GM06990 (cell line): ENCODE data around the gene RHEB.
A peak's percentile ranks its signal among the peaks of the same experiment; 100 is the strongest.

Source experiments
- DNase-seq: peaks from one replicate; pipeline ENCODE4 v3.0.0-alpha.2; 2011; ENCODE audit not compliant: insufficient read length; ENCODE audit errors: extremely low read depth
- H3K27me3 ChIP-seq: replicated peaks from 2 replicates; pipeline ENCODE4 v1.6.0; 2011; ENCODE audit warnings: low read length; ENCODE audit not compliant: control insufficient read depth, insufficient read depth
- H3K36me3 ChIP-seq: 2 replicates; pipeline ENCODE4 v1.5.1; 2011; ENCODE audit warnings: low read length; ENCODE audit not compliant: control insufficient read depth, insufficient read depth
- H3K4me3 ChIP-seq: replicated peaks from 2 replicates; pipeline ENCODE4 v1.5.1; 2011; ENCODE audit warnings: low read depth, mild to moderate bottlenecking, control low read depth, low read length
- CTCF ChIP-seq: IDR thresholded peaks from 2 replicates; pipeline ENCODE4 v1.5.1; 2011; ENCODE audit warnings: low read length, control low read depth, mild to moderate bottlenecking, inconsistent platforms; ENCODE audit not compliant: insufficient read depth, poor library complexity, severe bottlenecking

Gene RHEB

GRCh38 chr7:151511270-151511669, 8.4 kb downstream of the RHEB start:
- TF ChIP-seq CTCF: no peak
- Histone ChIP-seq H3K36me3 (no peaks in the 10 kb centered on the region), H3K4me3 (no peak overlapping the region), H3K27me3 (no peaks in the 10 kb centered on the region)
- no peak for DNase-seq

- Histone ChIP-seq H3K4me3 (no peak overlapping the region), H3K27me3 (no peaks in the 10 kb centered on the region), H3K36me3 (no peaks in the 10 kb centered on the region)
- no peak for DNase-seq
- no peak for TF ChIP-seq CTCF
Observed at GRCh38 chr7:151509670-151510333, 9.9 kb downstream of the RHEB start.

- no peak for TF ChIP-seq CTCF
- Histone ChIP-seq H3K36me3 (no peaks in the 10 kb centered on the region), H3K4me3 (no peak overlapping the region), H3K27me3 (no peaks in the 10 kb centered on the region)
- DNase-seq: no peak
Observed at GRCh38 chr7:151508991-151509390, 10.7 kb downstream of the RHEB start.

- no peak for DNase-seq
- no peak overlapping the region for H3K4me3 ChIP-seq
- no peaks in the 10 kb centered on the region for H3K36me3 ChIP-seq
- H3K27me3 ChIP-seq: no peaks in the 10 kb centered on the region
- no peak for TF ChIP-seq CTCF
Observed at GRCh38 chr7:151507806-151508205, 11.9 kb downstream of the RHEB start.

GRCh38 chr7:151506901-151507382, 12.8 kb downstream of the RHEB start:
- peak; percentile 16 for TF ChIP-seq CTCF
- no peak overlapping the region for H3K4me3 ChIP-seq
- no peaks in the 10 kb centered on the region for H3K36me3 ChIP-seq
- no peak for DNase-seq
- H3K27me3 ChIP-seq: no peaks in the 10 kb centered on the region
